ENCODE measurements around the gene CDC20B. TPM values are rescaled to one million over a fixed set of nuclear protein-coding genes. Genes with fewer than 3 reads are reported as not detected.

The CDC20B gene
- total and polyA plus RNA-seq, 2 experiments from 2014 or later: not detected

DNA sequence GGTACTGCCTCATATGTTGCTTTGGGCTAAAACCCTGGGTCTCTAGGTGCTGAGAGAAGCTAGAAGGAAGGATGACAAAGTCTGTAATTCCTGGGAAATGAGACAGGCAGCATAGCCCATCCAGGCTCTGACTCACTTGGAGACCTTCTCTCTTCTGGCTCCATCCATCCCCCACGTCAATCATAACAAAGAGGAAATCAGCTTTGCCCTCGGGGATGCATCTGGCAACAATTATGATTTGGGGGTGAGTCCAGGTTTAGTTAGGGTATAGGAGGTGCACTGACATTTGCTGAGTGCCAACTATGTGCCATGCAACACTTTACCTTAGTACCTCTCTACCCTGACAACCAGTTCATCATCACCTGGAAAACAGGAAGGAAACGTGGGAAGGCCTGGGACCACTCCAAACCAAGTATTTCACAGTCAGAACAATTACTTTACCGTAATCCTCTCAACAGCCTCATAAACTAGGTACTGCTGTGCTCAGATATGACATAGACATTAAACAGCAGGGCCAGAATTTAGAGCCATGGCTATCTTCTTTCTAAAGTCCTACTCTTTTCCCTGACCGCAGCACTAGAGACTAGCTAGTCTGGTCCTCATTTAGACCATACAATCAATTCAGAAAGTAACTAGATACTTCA, 109.6 kb downstream of the CDC20B start (continued):
- TF ChIP-seq, protein P1, sequence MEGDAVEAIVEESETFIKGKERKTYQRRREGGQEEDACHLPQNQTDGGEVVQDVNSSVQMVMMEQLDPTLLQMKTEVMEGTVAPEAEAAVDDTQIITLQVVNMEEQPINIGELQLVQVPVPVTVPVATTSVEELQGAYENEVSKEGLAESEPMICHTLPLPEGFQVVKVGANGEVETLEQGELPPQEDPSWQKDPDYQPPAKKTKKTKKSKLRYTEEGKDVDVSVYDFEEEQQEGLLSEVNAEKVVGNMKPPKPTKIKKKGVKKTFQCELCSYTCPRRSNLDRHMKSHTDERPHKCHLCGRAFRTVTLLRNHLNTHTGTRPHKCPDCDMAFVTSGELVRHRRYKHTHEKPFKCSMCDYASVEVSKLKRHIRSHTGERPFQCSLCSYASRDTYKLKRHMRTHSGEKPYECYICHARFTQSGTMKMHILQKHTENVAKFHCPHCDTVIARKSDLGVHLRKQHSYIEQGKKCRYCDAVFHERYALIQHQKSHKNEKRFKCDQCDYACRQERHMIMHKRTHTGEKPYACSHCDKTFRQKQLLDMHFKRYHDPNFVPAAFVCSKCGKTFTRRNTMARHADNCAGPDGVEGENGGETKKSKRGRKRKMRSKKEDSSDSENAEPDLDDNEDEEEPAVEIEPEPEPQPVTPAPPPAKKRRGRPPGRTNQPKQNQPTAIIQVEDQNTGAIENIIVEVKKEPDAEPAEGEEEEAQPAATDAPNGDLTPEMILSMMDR (conservative IDR thresholded peaks at IDR 0.05; ENCODE audit: low read depth in 2 of 2): no peak
- no peak for TF ChIP-seq POLR2AphosphoS5 (IDR thresholded peaks at IDR 0.05; ENCODE audit: low read depth)
- TF ChIP-seq ZNF114 (CRISPR knock-in tag; IDR thresholded peaks at IDR 0.05): no peak
- no peak for TF ChIP-seq EZH2 (IDR thresholded peaks at IDR 0.05; ENCODE audit: low read depth, unreplicated experiment)

MicroRNA genes within 50 kb of the gene (microRNA counts, 767-probe panel; counts per million panel counts)
- not detected for microRNA hsa-miR-449a
- not detected for microRNA hsa-miR-449b-5p
- not detected for microRNA hsa-miR-449c-5p

Small RNA genes within 50 kb of the gene (microRNA-seq; reads per million reads assigned to microRNA genes)
- 2.4 reads per million, percentile 5 among the genes with 10 or more reads in this experiment for gene MIR449A
- not detected for gene MIR449B
- gene MIR449C: not detected

Small RNA genes within 50 kb of the gene (small RNA-seq; reads per million reads assigned to genes)
- gene MIR449A (ENCODE audit: low replicate concordance) (0.10 reads per million), gene MIR449B (ENCODE audit: low replicate concordance) (not detected), gene MIR449C (ENCODE audit: low replicate concordance) (not detected)

Other genes with a start within 250 kb of the CDC20B start
- gene ESM1, start 187.6 kb downstream of the CDC20B start, total RNA-seq (2014; rRNA removed; shearing (Covaris generic)): 0.14 TPM in 1 of 2 replicates, not detected in the other
- not detected in 2 replicates for gene ESM1, start 187.6 kb downstream of the CDC20B start, polyA plus RNA-seq (2016; fragmentation: Nextera tagmentation; extraction: Ambion mirVana)
- not detected in 2 replicates for gene GZMK, start 148.9 kb downstream of the CDC20B start, total RNA-seq (2014; rRNA removed; shearing (Covaris generic))
- not detected in 2 replicates for gene GZMK, start 148.9 kb downstream of the CDC20B start, polyA plus RNA-seq (2016; fragmentation: Nextera tagmentation; extraction: Ambion mirVana)
- not detected in 2 replicates for gene GZMA, start 70.5 kb downstream of the CDC20B start, total RNA-seq (2014; rRNA removed; shearing (Covaris generic))
- not detected in 2 replicates for gene GZMA, start 70.5 kb downstream of the CDC20B start, polyA plus RNA-seq (2016; fragmentation: Nextera tagmentation; extraction: Ambion mirVana)
- 52.1 and 64.4 TPM in 2 replicates for gene GPX8, start 13.0 kb downstream of the CDC20B start, total RNA-seq (2014; rRNA removed; shearing (Covaris generic))
- 59.1 and 66.1 TPM in 2 replicates for gene GPX8, start 13.0 kb downstream of the CDC20B start, polyA plus RNA-seq (2016; fragmentation: Nextera tagmentation; extraction: Ambion mirVana)
- 0.12 TPM in 1 of 2 replicates, not detected in the other for gene MCIDAS, start 54.1 kb upstream of the CDC20B start, total RNA-seq (2014; rRNA removed; shearing (Covaris generic))
- not detected in 2 replicates for gene MCIDAS, start 54.1 kb upstream of the CDC20B start, polyA plus RNA-seq (2016; fragmentation: Nextera tagmentation; extraction: Ambion mirVana)
- not detected in 2 replicates for gene CCNO, start 60.4 kb upstream of the CDC20B start, total RNA-seq (2014; rRNA removed; shearing (Covaris generic))
- gene CCNO, start 60.4 kb upstream of the CDC20B start, polyA plus RNA-seq (2016; fragmentation: Nextera tagmentation; extraction: Ambion mirVana): 0.21 TPM in 1 of 2 replicates, not detected in the other
- gene DHX29, start 134.5 kb upstream of the CDC20B start, total RNA-seq (2014; rRNA removed; shearing (Covaris generic)): 26.6 and 34.6 TPM in 2 replicates
- 118 and 137 TPM in 2 replicates for gene DHX29, start 134.5 kb upstream of the CDC20B start, polyA plus RNA-seq (2016; fragmentation: Nextera tagmentation; extraction: Ambion mirVana)
- gene MTREX, start 134.8 kb upstream of the CDC20B start, total RNA-seq (2014; rRNA removed; shearing (Covaris generic)): 94.9 and 97.0 TPM in 2 replicates
- gene MTREX, start 134.8 kb upstream of the CDC20B start, polyA plus RNA-seq (2016; fragmentation: Nextera tagmentation; extraction: Ambion mirVana): 46.3 and 47.5 TPM in 2 replicates